ENCODE data around the gene KRT38. TPM values are rescaled to one million over a fixed set of nuclear protein-coding genes. Genes with fewer than 3 reads are reported as not detected.
"Not testable (repeated sequence)": the region's sequence is repeated elsewhere in the genome, so short reads cannot be mapped to it uniquely, and the experiment has no call there.

KRT38 gene
- total RNA-seq, 2 experiments from 2014 or later: not detected

DNA sequence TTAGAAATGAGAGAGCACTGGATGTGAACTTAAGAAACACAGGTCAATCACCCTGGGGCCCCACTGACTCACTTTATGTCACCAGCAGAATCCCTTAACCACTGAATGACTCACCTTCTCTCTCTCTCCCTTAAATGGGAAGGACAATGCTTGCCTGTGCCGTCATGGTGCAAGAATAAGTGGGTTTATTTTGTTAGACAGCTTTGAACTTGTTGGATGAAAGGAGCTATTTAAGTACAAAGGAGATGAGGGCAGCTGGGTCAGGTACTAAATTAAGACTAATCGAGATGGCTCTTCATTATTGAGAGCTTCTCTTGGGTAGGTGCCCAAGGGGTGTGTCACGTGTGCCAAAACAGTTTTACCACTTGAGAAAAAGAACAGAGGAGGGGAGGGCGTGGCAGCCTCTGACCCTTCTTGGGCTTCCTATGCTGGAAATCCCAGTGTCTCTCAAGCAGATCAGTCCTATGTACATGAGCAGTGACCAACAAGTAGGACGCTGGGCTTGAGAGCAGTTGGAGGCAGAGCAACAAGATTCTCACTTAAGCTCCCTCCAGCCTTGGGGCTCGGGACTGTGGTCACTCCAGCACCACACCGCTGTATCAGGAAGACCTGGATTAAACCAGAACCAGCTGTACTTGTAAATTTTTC is 36.6 kb downstream of the KRT38 start:
- H3K27me3 Mint-ChIP-seq (ENCODE audit: low read depth): no peaks in the 10 kb centered on the region
- H3K4me1 Mint-ChIP-seq (ENCODE audit: low read depth): peaks cover 27% of the 10 kb centered on the region
- no peaks in the 10 kb centered on the region for H3K36me3 Mint-ChIP-seq (ENCODE audit: low read depth)
- H3K27ac Mint-ChIP-seq: no peak overlapping the region
- ChIA-PET POLR2A (no interaction called here), CTCF (interaction anchor here (1.0 to 2.0 kb wide), 6 partner anchors 13 to 499 kb away, joined by 4 to 7 read pairs (median 4); no protein-coding TSS in a partner anchor)
- H3K4me3 Mint-ChIP-seq: no peak overlapping the region
- H3K9me3 Mint-ChIP-seq (ENCODE audit: insufficient read depth): no peaks in the 10 kb centered on the region
- DNase-seq: peak; percentile 24
- no peak for ATAC-seq

DNA sequence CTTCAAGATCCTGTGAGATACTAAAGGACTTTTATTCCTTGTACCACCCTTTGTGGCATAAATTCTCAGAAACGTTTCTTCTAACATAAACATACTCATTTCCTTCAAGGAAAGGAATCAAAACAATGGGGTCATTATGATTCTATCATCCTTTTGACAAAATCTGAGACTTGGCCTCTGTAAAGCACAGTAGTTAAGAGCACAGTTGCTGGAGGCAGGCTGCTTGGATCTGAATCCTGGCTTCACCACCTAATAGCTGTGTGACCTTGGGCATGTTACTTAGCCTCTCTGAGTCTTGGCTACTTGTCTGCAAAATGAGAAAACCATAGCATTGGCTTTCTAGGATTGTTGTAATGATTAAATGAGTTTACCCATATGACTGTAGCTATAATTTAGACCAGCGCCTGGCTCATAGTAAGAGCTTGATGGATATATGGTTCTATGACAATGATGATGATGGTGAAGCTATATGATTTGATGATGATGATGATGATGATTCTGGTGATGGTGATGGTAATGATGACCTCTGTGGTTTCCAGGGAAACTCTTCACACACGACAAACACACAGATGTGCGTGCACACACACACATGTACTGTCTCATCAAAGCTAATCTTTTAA is 37.3 kb downstream of the KRT38 start:
- Mint-ChIP-seq H3K36me3 (ENCODE audit: low read depth) (no peaks in the 10 kb centered on the region), H3K27me3 (ENCODE audit: low read depth) (no peaks in the 10 kb centered on the region), H3K4me3 (no peak overlapping the region), H3K27ac (peak overlapping the region; percentile 4), H3K4me1 (ENCODE audit: low read depth) (peaks cover 23% of the 10 kb centered on the region), H3K9me3 (ENCODE audit: insufficient read depth) (no peaks in the 10 kb centered on the region)
- DNase-seq (no peak), ATAC-seq (no peak)
- ChIA-PET CTCF (interaction anchor here (1.0 to 2.0 kb wide), 7 partner anchors 13 to 498 kb away, joined by 3 to 7 read pairs (median 4); no protein-coding TSS in a partner anchor), POLR2A (no interaction called here)

DNA sequence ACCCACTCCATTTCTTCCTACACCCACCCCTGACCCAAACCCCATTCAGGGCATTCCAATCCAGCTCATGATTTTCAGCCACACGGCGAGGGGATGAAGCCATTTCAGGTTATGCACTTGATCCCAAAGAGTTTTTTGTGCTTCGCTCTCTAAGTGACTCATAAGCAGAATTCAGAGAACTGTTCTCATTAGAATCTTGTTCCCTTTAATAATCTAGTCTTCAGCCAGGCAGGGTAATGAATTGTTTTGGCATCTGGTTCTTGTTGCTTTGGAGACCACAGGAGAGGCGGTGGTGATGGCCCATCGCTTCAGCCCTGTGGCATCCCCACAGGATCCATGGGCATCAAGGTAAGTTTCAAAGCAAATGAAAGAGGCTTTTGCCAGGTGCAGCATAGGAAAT is 38.6 kb downstream of the KRT38 start:
- Mint-ChIP-seq H3K27me3 (ENCODE audit: low read depth) (no peaks in the 10 kb centered on the region), H3K36me3 (ENCODE audit: low read depth) (no peaks in the 10 kb centered on the region), H3K4me3 (no peak overlapping the region), H3K4me1 (ENCODE audit: low read depth) (peaks cover 23% of the 10 kb centered on the region), H3K9me3 (ENCODE audit: insufficient read depth) (no peaks in the 10 kb centered on the region), H3K27ac (peak overlapping the region; percentile 34)
- ChIA-PET POLR2A (no interaction called here), CTCF (interaction anchor here (1.5 kb wide), 1 partner anchor 14 kb away, joined by 4 read pairs; no protein-coding TSS in a partner anchor)
- DNase-seq (no peak), ATAC-seq (no peak)

DNA sequence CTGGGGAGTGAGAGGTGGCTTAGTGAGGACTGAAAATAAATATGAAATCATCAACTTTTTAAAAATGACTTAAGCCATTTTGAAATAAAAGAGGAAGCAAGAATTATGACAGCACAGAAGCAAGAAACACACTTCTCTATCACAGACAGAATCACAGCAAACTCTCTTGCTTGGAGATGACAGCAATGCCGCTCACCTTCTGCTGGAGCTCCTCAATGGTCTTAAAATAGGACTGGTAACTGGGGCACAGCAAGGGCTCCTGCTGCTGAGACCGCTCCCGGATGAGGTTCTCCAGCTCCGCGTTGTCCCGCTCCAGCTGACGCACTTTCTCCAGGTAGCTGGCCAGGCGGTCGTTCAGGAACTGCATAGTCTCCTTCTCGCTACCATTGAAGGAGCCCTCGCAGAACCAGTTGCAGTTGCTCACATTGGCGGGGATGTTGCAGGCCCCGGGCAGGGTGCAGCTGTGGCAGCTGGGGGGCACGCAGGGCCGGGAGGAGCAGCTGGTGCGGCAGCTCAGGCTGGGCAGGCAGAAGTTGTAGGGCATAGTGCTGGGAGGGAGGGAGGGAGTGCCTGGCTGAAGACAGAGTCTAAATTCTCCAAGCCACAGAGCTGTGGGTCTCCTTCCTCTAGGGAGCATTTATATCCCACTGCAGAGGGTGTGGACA is 43.7 kb downstream of the KRT38 start, which contains the start of gene KRT31:
KRT31 (minus strand) TSS at position 613 of the 665 bp plus-strand sequence; CDS start at position 544, 69 bp downstream.
- DNase-seq (no peak), ATAC-seq (no peak)
- ChIA-PET POLR2A (no interaction called here), CTCF (no interaction called here)
- Mint-ChIP-seq H3K4me1 (ENCODE audit: low read depth) (no peaks in the 10 kb centered on the region), H3K27me3 (ENCODE audit: low read depth) (no peaks in the 10 kb centered on the region), H3K36me3 (ENCODE audit: low read depth) (no peaks in the 10 kb centered on the region), H3K4me3 (no peak within 1 kb of the TSS), H3K9me3 (ENCODE audit: insufficient read depth) (no peaks in the 10 kb centered on the region), H3K27ac (no peak within 1 kb of the TSS)

DNA sequence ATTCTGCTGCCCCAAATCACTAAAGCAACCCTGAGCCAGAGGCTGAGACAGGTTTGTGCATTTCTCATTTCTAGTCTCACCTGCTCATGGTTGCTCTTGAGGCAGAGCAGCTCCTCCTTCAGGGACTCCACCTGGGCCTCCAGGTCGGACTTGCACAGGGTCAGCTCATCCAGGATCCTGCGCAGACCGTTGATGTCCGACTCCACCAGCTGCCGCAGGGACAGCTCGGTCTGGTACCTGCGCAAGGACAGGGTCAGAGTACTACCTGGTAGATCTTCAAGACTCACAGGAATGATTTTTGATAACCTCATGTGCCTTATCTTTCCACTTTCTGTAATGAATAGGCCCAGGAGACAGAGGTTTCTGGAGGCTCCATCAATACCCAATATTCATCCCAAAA is 44.4 kb downstream of the KRT38 start:
- Mint-ChIP-seq H3K27ac (no peak overlapping the region), H3K36me3 (ENCODE audit: low read depth) (no peaks in the 10 kb centered on the region), H3K4me1 (ENCODE audit: low read depth) (no peaks in the 10 kb centered on the region), H3K4me3 (no peak overlapping the region), H3K27me3 (ENCODE audit: low read depth) (peaks cover 2% of the 10 kb centered on the region), H3K9me3 (ENCODE audit: insufficient read depth) (no peaks in the 10 kb centered on the region)
- ChIA-PET CTCF (no interaction called here), POLR2A (no interaction called here)
- ATAC-seq: no peak
- DNase-seq: no peak

DNA sequence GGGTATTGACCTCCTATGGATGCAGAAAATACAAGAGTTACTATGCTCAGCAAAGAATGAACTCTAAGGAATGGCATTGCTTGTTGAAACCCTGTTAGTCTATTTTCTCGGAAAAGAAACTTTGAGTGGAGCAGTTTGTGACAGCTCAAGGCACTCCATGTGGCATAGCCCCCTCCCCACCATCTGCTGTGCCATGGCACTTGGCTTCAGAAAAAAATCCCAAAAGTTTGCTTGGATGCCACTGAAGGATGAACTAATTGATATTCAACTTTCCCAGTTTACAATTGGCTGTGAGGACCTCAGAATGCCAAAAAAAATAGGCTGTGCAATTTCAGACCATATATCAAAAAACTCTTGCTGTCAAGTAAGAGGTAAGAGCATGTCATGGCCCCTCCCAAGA is 45.2 kb downstream of the KRT38 start:
- no peaks in the 10 kb centered on the region for H3K36me3 Mint-ChIP-seq (ENCODE audit: low read depth)
- no peaks in the 10 kb centered on the region for H3K4me1 Mint-ChIP-seq (ENCODE audit: low read depth)
- DNase-seq (no peak), ATAC-seq (no peak)
- H3K9me3 Mint-ChIP-seq (ENCODE audit: insufficient read depth): no peaks in the 10 kb centered on the region
- POLR2A ChIA-PET: interaction anchor here (0.7 kb wide), 1 partner anchor 749 kb away, joined by 3 read pairs; no protein-coding TSS in a partner anchor
- H3K27ac Mint-ChIP-seq: no peak overlapping the region
- H3K4me3 Mint-ChIP-seq: no peak overlapping the region
- H3K27me3 Mint-ChIP-seq (ENCODE audit: low read depth): peaks cover 2% of the 10 kb centered on the region
- CTCF ChIA-PET: no interaction called here

DNA sequence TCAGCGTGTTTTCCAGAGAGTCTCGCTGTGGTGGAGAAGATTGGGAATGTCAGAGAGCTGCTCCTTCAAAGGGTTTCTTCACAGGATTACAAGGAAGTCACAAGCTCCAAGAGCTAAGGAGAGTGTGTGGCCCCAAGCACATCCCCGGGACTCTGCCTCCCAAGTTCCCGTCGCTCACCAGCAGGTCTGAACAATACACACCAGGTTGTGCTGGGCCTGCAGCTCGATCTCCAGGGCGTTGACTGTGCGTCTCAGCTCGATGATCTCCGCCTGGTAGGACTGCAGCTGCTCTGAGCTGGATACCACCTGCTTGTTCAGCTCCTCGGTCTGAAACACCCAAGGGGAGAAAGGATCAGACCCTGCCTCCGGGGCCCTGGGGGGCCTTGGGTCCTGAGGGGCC is 45.7 kb downstream of the KRT38 start:
- H3K4me3 Mint-ChIP-seq; ATAC-seq; DNase-seq; H3K36me3 Mint-ChIP-seq (ENCODE audit: low read depth); H3K4me1 Mint-ChIP-seq (ENCODE audit: low read depth); H3K27me3 Mint-ChIP-seq (ENCODE audit: low read depth); CTCF ChIA-PET; H3K27ac Mint-ChIP-seq; H3K9me3 Mint-ChIP-seq (ENCODE audit: insufficient read depth): not testable (repeated sequence)
- POLR2A ChIA-PET: interaction anchor here (0.7 kb wide), 1 partner anchor 748 kb away, joined by 3 read pairs; no protein-coding TSS in a partner anchor

DNA sequence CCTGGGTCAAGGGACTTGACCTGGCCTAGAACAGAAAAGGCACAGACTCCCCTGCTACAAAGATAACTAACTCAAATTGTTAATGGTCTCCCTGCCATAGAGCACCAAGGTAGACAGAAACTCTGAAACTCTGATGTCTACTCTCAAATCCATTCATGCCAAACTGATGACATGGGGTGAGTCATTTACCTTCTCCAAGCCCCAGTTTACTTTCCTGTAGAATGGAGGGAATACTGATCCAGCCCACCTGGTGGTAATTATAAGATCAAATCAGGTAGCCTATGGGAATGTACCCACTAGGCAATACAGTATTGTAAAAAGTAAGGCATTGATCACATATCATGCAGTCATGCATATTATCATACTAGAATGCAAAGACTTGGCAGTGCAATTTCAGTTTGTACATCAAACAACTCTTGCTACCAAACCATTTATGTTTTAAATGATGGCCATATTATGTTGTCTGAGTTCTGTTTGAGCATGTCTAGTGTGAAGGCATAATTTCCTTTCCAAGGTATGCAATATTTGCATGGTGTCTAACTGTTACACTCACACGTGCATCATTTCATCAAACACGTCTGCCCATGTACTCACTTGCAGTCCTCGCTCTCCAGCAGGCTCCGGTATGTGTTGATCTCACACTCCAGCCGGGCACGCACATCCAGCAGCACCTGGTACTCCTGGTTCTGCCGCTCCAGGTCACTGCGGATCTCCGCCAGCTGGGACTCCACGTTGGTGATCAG is 46.4 kb downstream of the KRT38 start:
- ATAC-seq (no peak), DNase-seq (no peak)
- Mint-ChIP-seq H3K27me3 (ENCODE audit: low read depth) (peaks cover 4% of the 10 kb centered on the region), H3K36me3 (ENCODE audit: low read depth) (no peaks in the 10 kb centered on the region), H3K4me1 (ENCODE audit: low read depth) (no peaks in the 10 kb centered on the region), H3K4me3 (no peak overlapping the region), H3K27ac (no peak overlapping the region), H3K9me3 (ENCODE audit: insufficient read depth) (no peaks in the 10 kb centered on the region)
- ChIA-PET POLR2A (no interaction called here), CTCF (no interaction called here)

DNA sequence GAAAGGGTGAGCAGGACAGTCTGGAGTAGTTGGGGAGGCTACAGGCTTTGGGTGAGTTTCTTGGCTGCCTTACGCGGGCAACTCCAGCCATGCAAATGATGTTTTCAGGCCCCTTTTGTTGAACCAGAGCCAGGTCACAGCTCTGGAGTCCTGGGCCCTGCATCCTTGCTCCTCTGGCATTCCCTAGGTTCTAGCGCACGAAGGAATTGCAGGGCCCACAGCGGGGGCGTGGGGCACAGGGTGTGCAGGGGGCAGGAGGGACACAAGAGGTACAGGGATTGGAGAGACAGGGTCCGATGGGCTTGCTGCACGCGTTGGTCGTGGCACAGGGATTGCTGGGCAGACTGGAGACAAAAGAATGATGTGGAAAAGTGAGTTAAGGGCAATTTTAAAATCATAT is 47.0 kb downstream of the KRT38 start:
- CTCF ChIA-PET: no interaction called here
- no peaks in the 10 kb centered on the region for H3K36me3 Mint-ChIP-seq (ENCODE audit: low read depth)
- H3K27me3 Mint-ChIP-seq (ENCODE audit: low read depth): peaks cover 6% of the 10 kb centered on the region
- DNase-seq (no peak), ATAC-seq (no peak)
- POLR2A ChIA-PET: no interaction called here
- no peak overlapping the region for H3K4me3 Mint-ChIP-seq
- H3K9me3 Mint-ChIP-seq (ENCODE audit: insufficient read depth): no peaks in the 10 kb centered on the region
- no peaks in the 10 kb centered on the region for H3K4me1 Mint-ChIP-seq (ENCODE audit: low read depth)
- no peak overlapping the region for H3K27ac Mint-ChIP-seq

DNA sequence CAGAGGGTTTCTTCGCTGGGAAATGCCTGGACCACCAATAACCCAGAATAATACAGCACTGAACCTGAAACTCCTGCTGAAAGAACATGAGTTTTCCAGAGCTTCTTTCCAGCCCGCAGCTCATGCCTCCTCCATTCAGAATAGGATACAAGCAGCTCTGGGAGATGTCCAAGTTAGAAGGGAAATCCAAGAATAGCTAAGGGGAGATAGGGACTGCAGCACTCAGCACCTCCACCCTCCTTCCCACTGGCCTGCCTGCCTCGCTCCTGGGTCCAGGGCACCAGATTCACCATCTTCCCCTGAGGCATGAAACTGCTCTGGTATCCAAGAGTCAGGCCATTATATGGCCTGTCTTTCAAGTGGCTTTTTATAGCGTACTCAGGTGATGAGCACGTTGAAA is 47.5 kb downstream of the KRT38 start:
- Mint-ChIP-seq H3K27ac (no peak overlapping the region), H3K9me3 (ENCODE audit: insufficient read depth) (no peaks in the 10 kb centered on the region), H3K4me3 (no peak overlapping the region), H3K36me3 (ENCODE audit: low read depth) (no peaks in the 10 kb centered on the region), H3K4me1 (ENCODE audit: low read depth) (no peaks in the 10 kb centered on the region), H3K27me3 (ENCODE audit: low read depth) (peaks cover 6% of the 10 kb centered on the region)
- CTCF ChIA-PET: no interaction called here
- ATAC-seq: no peak
- POLR2A ChIA-PET: no interaction called here
- no peak for DNase-seq

DNA sequence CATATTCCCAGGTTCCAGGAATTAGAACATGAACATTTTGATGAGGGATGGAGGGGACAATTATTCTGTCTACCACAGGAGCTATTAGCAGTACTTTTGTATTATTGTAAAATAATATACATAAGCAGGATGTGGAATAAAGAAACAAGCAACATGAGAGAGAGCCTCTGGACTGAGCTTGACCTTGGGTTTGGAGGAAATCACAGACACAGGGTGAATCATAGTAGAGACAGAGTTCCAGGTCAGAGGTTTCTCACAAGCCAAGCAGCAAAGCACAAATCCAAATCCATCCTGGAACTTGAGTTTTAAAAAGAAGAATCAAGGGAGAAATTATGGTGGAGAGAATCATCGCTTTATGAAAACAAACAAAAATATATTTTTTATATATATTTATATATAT is 48.5 kb downstream of the KRT38 start:
- H3K27ac Mint-ChIP-seq: no peak overlapping the region
- DNase-seq (no peak), ATAC-seq (no peak)
- ChIA-PET CTCF (no interaction called here), POLR2A (no interaction called here)
- H3K27me3 Mint-ChIP-seq (ENCODE audit: low read depth): peaks cover 6% of the 10 kb centered on the region
- no peak overlapping the region for H3K4me3 Mint-ChIP-seq
- H3K36me3 Mint-ChIP-seq (ENCODE audit: low read depth): no peaks in the 10 kb centered on the region
- H3K4me1 Mint-ChIP-seq (ENCODE audit: low read depth): no peaks in the 10 kb centered on the region
- H3K9me3 Mint-ChIP-seq (ENCODE audit: insufficient read depth): no peaks in the 10 kb centered on the region

DNA sequence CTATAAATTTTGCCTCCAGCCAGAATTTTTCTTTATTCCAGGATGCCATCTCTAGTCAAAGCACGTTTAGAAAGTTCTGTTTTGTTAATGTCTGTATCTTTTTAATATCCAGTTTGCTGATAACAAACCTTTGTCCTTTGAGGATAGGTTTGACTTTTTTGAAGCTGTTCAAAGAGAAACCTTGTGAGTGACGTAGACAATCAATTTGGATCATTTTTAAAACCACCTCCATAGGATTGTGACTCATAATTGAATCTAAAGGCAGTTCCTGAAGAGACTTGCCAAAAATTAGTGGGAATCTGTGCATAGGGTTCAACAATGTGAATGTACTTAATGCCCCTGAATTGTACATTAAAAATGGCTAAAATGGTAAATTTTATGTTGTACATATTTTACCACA is 49.2 kb downstream of the KRT38 start:
- CTCF ChIA-PET: interaction anchor here (1.1 to 1.5 kb wide), 3 partner anchors 12 to 69 kb away, joined by 3 to 4 read pairs (median 3); no protein-coding TSS in a partner anchor
- H3K9me3 Mint-ChIP-seq (ENCODE audit: insufficient read depth): no peaks in the 10 kb centered on the region

More for the DNA sequence above, 49.2 kb downstream of the KRT38 start:
- Mint-ChIP-seq H3K4me1 (ENCODE audit: low read depth) (no peaks in the 10 kb centered on the region), H3K27ac (no peak overlapping the region), H3K4me3 (no peak overlapping the region), H3K27me3 (ENCODE audit: low read depth) (peaks cover 8% of the 10 kb centered on the region), H3K36me3 (ENCODE audit: low read depth) (peaks cover 2% of the 10 kb centered on the region)
- ATAC-seq (no peak), DNase-seq (no peak)
- POLR2A ChIA-PET: no interaction called here

All from activated CD8-positive, alpha-beta T cell treated with anti-CD3 and anti-CD28 coated beads, Interleukin-2, amount 10 ng/mL, durations not matched to agents 7 days and 5 days (primary cell).